HG03439 (cell line): ENCODE measurements around the gene SPSB3.

ENCODE experiments used
- ATAC-seq: cut with Tn5 transposase; IDR thresholded peaks from one replicate; pipeline ENCODE4 v1.9.1; 2021; ENCODE audit warnings: mild to moderate bottlenecking, moderate library complexity; ENCODE audit not compliant: unreplicated experiment

The SPSB3 gene

GRCh38 chr16:1790261-1790610 lies 7.9 kb upstream of the SPSB3 start:
- no peak for ATAC-seq

GRCh38 chr16:1789643-1790045 lies 7.3 kb upstream of the SPSB3 start:
- no peak for ATAC-seq

GRCh38 chr16:1788708-1789100 lies 6.3 kb upstream of the SPSB3 start:
- no peak for ATAC-seq

GRCh38 chr16:1788095-1788707 lies 5.8 kb upstream of the SPSB3 start:
- ATAC-seq, result no peak

GRCh38 chr16:1787322-1788094 lies 5.1 kb upstream of the SPSB3 start:
- ATAC-seq, result no peak

- ATAC-seq, result no peak
Observed at GRCh38 chr16:1787056-1787321, 4.6 kb upstream of the SPSB3 start.

GRCh38 chr16:1786242-1787055 lies 4.1 kb upstream of the SPSB3 start:
- no peak for ATAC-seq

- ATAC-seq, result no peak
Observed at GRCh38 chr16:1785846-1786170, 3.4 kb upstream of the SPSB3 start.

- ATAC-seq, result no peak
Observed at GRCh38 chr16:1784977-1785845, 2.8 kb upstream of the SPSB3 start.

GRCh38 chr16:1781758-1782407 lies 488 bp downstream of the SPSB3 start:
- ATAC-seq, result no peak

GRCh38 chr16:1781254-1781653 lies 1.1 kb downstream of the SPSB3 start:
- no peak for ATAC-seq

GRCh38 chr16:1780677-1781072 lies 1.7 kb downstream of the SPSB3 start:
- no peak for ATAC-seq

GRCh38 chr16:1779741-1780676 lies 2.4 kb downstream of the SPSB3 start:
- no peak for ATAC-seq

GRCh38 chr16:1779234-1779701 lies 3.1 kb downstream of the SPSB3 start:
- no peak for ATAC-seq

- no peak for ATAC-seq
Observed at GRCh38 chr16:1778200-1779179, 3.9 kb downstream of the SPSB3 start.

GRCh38 chr16:1777375-1778199 lies 4.8 kb downstream of the SPSB3 start:
- no peak for ATAC-seq

- ATAC-seq, result no peak
Observed at GRCh38 chr16:1776991-1777374, 5.4 kb downstream of the SPSB3 start.

GRCh38 chr16:1776672-1776955 lies 5.8 kb downstream of the SPSB3 start:
- no peak for ATAC-seq
